ENCODE data around the gene NBAS.
"Not testable (repeated sequence)": the region's sequence is repeated elsewhere in the genome, so short reads cannot be mapped to it uniquely, and the experiment has no call there.

Gene NBAS

DNA sequence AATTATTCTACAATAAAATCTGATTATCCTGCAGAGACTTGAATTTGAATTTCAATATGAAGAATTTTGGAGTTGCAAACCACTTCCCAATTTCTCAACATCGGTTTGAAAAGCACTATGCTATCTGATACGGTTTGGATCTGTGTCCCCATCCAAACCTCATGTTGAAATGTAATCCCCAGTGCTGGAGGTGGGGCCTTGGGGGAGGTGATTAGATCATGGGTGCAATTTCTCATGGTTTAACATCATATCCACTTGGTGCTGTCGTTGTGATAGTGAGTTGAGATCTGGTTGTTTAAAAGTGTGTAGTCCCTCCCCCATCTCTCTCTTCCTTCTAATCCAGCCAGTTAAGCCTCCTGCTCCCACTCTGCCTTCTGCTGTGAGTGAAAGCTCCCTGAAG, 205.7 kb downstream of the NBAS start:
- no peak for DNase-seq
- intact Hi-C loops (cut with DNase I): no loop called here

DNA sequence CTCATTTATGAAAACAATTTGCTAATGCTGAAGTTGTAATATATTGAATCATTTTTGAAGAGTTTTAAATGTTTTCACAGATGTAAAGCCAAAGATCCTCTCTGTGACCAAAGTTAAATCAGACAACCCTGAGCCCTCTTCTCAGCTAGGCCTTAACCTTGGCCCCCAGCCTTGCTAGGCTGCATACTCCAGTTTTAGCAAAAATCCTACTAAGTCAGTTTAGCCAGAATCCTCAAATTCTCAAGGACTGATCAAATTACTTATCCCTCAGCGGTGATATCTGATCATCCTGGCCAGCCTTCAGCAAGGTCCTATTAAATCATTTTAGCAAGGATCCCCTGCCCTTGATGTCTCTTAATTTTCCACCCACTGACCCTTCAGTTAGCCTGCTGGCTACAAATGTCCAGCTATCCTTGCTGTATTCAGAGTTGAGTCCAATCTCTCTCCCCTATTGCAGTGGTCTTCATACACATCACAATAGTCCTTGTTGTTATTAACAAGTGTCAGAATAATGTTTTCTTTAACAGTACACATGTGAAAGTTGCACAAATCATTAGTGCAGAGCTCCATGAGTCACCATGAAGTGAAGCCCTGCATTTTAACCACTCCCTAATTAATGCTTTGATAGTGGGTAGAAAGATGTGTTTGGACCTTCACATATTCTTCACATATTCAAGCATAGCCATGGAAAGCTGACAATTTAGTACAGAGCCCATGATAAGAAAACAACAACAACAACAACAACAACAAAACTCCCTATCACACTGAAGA, 206.4 kb downstream of the NBAS start:
- intact Hi-C loops (cut with DNase I): no loop called here
- no peak for DNase-seq

GRCh38 chr2:15352363-15352762, 208.8 kb downstream of the NBAS start:
- intact Hi-C loops (cut with DNase I): no loop called here
- DNase-seq: no peak

DNA sequence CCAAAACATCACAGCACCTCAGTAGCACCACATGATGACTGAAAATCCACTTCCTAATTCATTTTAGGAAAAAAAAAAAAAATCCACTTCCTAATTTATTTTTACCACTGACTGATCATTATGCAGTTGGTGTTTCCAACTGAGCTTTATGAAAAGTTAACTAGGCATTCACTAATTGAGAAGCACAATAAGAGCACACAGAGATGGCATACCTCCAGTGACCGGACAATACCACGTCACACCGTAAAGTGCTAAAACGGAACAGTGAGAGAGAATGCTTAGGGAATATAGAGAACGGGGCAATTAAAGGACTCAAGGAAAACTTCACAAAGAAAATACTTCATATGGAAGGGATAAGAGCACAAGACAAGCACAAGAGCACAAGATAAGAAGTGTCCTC, 212.5 kb downstream of the NBAS start:
- intact Hi-C loops (cut with DNase I): no loop called here
- DNase-seq: no peak

DNA sequence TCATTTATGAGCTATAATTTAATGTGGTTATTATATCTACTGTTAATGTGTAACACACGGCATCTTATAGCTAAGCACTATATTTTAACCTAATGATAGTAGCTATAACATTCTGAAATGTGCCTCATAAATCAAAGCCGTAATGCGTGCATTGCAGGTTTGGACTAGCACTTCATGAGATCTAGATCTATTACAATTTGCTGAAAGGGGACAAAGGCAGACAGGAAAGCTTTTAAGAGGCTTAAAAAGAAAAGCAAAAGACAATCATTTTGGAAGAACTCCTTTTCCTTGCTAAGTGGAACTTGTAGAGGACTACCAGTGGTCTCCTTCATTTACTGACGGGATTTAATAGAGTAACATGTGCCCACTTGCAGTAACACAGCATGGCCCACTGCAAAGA, 213.1 kb downstream of the NBAS start:
- no peak for DNase-seq
- intact Hi-C loops (cut with DNase I): no loop called here

DNA sequence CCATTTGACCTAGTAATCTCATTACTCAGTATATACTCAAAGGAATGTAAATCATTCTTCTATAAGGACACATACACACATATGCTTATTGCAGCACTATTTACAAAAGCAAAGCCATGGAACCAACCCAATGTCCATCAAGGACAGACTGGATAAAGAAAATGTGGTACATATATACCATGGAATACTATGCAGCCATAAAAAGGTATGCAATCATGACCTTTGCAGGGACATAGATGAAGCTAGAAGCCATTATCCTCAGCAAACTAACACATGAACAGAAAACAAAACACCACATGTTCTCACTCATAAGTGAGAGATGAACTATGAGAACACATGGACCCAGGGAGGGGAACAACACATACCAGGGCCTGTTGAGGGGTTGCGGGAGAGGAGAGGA, 214.5 kb downstream of the NBAS start:
- DNase-seq: no peak
- intact Hi-C loops (cut with DNase I): no loop called here

DNA sequence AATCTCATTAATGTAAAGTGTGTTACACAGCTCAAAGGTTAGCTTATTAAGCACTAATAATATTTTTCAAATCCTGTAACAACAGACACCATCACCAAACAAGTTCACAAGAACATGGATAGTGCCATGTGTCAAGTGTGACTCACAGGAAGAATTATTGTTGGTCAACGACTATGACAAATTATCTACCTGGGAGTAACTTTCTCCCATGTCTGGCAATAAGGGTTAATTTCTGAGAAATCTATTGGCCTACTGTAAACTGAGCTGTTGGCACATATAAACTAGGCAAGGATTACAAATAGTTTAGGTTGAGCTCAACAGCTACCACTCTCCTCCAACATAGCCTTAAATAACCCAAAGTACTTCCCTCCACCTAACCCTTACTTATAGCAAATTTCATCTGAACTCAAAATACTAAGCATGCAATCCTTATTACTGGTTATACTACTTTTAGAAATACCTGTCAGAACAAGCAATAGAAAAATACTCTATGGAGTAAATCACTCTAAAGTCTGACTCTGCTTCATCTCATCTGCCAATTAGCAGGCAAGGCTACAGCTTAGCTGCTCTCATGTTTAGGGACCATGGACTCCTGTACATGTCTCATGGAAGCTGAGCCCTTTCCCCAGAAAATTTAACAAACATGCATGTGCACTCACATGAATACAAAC, 223.0 kb downstream of the NBAS start:
- intact Hi-C loops (cut with DNase I): no loop called here
- DNase-seq: no peak

DNA sequence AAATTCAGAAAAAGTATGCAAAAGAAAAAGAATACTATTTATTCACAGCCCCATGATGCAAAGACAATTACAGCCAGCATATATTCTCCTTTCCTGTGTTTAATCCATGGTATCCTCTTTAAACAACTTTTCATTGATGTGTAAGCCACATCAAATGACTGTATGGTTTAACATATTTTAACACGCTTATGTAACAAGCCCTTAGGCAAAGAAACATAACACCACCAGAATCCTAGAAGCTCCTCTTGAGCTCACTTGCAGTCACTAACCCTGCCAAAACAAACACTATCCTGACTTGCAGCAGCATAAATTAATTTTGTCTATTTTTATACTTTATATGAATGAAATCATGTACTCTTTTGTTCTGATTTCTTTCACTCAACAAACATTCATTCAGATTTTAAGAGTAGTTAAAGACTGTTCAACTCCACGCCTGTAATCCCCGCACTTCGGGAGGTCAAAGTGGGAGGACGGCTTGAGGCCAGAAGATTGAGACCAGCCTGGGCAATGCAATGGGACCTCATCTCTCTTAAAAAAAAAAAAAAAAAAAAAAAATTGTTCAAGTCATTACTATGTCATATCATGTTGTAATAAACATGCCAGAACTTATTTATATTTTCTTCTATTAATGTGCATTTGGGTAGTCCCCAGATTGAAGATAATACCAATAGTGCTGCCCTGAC, 226.3 kb downstream of the NBAS start:
- intact Hi-C loops (cut with DNase I): no loop called here
- no peak for DNase-seq

- no peak for DNase-seq
Measured at GRCh38 chr2:15331787-15332186, 229.3 kb downstream of the NBAS start.

DNA sequence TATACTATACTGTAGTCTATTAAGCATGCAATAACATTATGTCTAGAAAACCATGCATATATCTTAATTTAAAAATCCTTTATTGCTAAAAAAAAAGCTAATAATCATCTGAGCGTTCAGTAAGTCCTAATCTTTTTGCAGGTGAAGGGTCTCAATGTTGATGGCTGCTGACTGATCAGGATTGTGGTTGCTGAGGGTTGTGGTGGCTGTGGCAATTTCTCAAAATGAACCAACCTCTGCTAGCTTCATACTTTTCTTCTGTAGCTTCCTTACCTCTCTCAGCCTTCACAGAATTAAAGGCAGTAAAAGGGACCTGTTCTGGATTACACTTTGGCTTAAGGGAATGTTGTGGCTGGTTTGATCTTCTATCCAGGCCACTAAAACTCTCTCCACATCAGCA, 235.8 kb downstream of the NBAS start:
- intact Hi-C loops (cut with DNase I): no loop called here
- no peak for DNase-seq

More at GRCh38 chr2:15331787-15332186, 229.3 kb downstream of the NBAS start:
- intact Hi-C loops (cut with DNase I): no loop called here

DNA sequence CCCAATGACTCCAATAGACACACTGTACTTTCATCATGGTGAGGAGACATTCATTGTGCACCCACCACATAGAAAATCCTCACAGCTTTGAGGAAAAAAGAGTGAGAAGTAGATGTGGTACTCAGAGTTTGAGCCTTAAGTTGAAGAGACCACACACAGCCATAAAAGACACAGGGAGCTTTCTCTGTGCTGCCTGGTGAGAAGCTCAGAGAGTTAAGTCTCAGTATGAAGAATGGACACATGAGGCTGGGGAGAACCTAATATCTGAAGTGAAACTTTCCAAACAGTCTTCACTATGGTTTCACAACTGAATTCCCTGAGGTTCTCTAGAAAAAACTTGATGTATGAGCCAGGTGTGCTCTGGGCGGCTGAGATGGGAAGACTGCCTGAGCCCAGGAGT, 237.9 kb downstream of the NBAS start:
- intact Hi-C loops (cut with DNase I): no loop called here
- DNase-seq: no peak

GRCh38 chr2:15321481-15321880, 239.7 kb downstream of the NBAS start:
- DNase-seq; intact Hi-C loops (cut with DNase I): not testable (repeated sequence)

- intact Hi-C loops (cut with DNase I): no loop called here
- DNase-seq: no peak
Measured at GRCh38 chr2:15316370-15316814, 244.7 kb downstream of the NBAS start.

DNA sequence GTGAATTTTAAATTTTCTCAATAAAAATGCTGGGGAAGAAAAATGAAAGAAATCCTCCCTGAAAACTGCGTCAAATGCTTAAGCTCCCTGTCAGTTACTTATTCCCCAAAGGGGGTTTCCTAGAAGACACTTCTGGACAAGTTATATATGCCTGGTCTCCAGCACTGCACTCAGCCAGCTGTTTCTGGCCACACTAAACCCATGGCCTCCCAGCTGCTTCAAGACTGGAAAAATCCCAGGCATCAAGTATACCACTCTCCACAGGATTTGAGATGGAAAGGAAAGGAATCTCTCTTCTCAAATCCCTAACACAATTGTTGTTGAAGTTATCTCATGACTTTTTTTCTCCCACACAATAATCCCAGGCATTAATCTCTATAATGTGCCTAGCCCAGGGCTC, 245.7 kb downstream of the NBAS start:
- intact Hi-C loops (cut with DNase I): no loop called here
- DNase-seq: no peak

- DNase-seq: no peak
- intact Hi-C loops (cut with DNase I): no loop called here
Measured at GRCh38 chr2:15313657-15314056, 247.5 kb downstream of the NBAS start.

- intact Hi-C loops (cut with DNase I): no loop called here
- DNase-seq: no peak
Measured at GRCh38 chr2:15311926-15312325, 249.2 kb downstream of the NBAS start.

DNA sequence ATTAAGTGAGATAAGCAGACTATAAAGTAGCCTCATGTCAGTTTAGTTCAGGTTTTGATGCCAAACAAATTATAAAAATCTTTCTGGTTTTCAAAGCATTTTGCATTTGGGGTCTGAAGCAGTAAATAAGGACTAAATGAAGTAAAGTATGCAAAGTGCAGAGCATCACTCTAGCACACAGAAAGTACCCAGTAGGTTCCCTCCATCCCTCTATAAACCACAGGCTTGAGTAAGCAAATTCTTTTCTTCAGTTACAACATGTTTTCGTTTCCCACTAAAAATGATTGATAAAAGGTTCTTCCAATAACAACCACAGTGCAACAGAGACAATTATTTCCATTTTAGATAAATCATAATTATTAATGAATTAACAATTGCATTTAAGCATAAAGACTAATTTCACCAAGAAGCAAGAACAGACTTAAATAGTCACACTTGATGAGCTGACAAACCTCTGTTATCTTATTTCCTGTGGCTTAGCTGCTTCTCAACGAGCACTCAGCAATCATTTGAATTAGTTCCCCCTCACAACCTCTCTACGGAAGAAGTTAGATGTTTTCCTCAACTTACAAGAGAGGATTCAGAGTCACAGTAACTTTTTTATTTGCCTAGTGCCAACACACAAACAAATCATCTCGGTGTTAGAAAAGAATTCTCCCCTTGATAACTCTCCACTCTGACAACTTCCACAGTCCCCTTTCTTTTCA, 249.8 kb downstream of the NBAS start:
- intact Hi-C loops (cut with DNase I): no loop called here
- no peak for DNase-seq

DNA sequence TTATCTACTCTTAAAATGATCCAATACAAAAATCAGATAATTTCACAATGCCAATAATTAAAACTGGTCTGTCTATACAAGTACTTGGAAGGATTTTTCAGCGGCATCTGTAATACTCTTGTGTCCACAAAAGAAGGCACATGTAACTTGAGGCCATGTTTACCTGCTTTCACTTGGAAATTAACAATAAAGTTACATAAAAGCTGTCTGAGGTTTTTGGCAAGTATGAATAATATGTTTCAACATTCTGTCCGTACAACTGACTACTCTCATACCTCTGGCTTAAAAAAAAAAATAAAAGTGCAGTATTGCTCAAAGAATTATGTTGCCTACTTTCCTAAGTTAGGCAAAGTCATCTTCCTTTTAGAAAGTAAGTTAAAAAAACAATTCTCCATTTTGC, 253.6 kb downstream of the NBAS start:
- DNase-seq: no peak
- intact Hi-C loops (cut with DNase I): no loop called here

DNA sequence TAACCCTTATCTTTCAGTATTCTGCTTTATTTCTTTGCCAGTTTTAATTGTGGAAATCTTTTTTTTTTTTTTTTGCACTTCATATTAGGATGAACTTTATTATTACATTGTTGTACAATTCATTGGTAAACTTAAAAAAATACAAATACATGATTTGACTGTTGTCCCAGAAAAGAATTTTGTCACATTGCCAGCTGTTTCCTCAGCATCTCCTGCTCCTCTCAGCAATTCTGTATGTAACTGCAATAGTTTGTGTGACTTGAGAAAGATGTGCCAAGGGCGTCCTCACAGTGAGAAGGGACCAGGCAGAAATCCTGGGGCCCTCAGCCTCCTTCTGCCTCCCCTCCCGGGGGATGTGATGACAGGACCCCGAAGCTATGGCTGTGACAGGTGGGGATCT, 254.4 kb downstream of the NBAS start:
- intact Hi-C loops (cut with DNase I): no loop called here
- no peak for DNase-seq

GRCh38 chr2:15303874-15304273, 257.3 kb downstream of the NBAS start:
- intact Hi-C loops (cut with DNase I): no loop called here
- DNase-seq: no peak
